ENCODE data around the gene SDR9C7. TPM values are rescaled to one million over a fixed set of nuclear protein-coding genes. Genes with fewer than 3 reads are reported as not detected.

The SDR9C7 gene
- total RNA-seq, 2 experiments from 2014 or later, result not detected

DNA sequence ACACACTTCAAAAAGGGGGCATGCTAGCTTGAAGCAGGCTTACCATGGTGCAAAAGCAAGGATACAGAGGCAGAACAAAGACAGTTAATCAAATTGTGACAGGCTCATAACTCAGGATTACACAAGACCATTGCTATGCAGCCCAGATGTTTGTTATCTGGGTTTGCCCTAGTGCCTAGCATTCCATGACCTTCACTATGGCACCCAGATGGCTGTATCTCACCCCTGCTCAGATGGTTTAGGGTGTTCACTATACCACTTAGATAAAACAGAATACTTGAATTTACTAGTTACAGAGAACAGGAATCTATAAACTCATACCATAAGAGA is 56.2 kb downstream of the SDR9C7 start:
- no peak overlapping the region for H3K4me3 Mint-ChIP-seq
- no peaks in the 10 kb centered on the region for H3K4me1 Mint-ChIP-seq (ENCODE audit: low read depth)
- no peak overlapping the region for H3K27ac Mint-ChIP-seq
- no peak for DNase-seq
- CTCF ChIA-PET, result no interaction called here
- peaks cover 2% of the 10 kb centered on the region for H3K27me3 Mint-ChIP-seq (ENCODE audit: low read depth)
- intact Hi-C loops (cut with micrococcal nuclease), result no loop called here
- no peaks in the 10 kb centered on the region for H3K9me3 Mint-ChIP-seq
- H3K36me3 Mint-ChIP-seq (ENCODE audit: low read depth), result no peaks in the 10 kb centered on the region

DNA sequence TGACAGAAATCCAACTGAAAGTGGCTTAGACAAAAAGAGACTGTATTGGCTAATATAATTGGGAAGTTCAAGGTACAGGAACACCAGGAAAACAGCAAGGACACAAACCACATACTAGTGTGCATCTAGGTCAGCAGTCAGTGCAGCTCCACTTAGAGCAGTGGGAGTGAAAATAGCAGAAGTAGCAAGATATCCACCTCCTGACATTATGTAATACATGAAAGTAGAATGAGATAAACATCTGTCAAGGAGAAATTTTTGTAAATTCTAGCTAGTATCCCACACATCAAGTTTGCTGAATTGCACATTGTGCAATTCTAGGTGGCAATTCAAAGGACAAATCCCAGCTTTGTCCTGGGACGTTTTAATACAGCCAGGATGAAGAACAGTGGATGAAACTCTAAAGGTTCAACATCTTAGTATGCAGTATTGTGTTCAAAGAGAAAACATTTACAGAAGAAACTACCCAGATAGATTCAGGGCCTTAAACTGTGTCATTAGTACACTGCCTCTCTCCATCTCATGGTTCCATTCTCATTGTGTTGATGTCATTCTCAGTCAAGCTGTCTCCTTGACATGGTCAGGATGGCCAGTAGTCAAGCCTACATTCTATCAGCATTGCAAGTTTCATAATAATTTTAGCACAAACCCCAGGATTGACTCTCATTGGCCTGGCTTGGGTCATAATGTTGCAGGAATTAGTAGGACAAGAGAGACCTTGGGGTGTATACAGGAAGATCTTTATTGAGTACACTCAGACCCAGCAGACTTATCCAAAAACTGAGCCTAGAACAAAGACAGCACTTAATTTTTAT is 56.8 kb downstream of the SDR9C7 start:
- H3K27me3 Mint-ChIP-seq (ENCODE audit: low read depth), result peaks cover 2% of the 10 kb centered on the region
- no peak overlapping the region for H3K27ac Mint-ChIP-seq

DNA sequence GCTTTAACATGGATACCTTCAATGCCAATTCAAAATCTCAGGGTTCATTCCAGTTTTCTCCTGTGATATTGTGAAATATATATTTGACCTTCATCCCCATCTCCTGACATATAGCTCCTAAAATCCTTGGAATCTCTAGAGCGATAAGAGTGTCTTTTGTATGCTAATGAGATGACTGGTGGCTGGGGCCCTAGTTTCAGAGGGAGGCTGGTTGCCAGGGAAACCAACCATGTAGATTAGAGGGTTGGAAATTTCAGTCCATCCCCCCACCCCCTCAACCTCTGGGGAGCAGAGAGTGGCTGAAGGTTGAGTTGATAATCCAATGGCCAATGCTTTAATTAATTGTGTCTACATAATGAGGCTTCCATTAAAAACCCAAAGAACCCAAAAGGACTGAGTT is 59.4 kb downstream of the SDR9C7 start:
- Mint-ChIP-seq H3K4me3 (no peak overlapping the region), H3K36me3 (ENCODE audit: low read depth) (no peaks in the 10 kb centered on the region)
- no peak for DNase-seq

More for the DNA sequence above, 56.8 kb downstream of the SDR9C7 start:
- H3K4me1 Mint-ChIP-seq (ENCODE audit: low read depth), result no peaks in the 10 kb centered on the region
- no peak overlapping the region for H3K4me3 Mint-ChIP-seq
- intact Hi-C loops (cut with micrococcal nuclease), result no loop called here
- no peak for DNase-seq
- no peaks in the 10 kb centered on the region for H3K36me3 Mint-ChIP-seq (ENCODE audit: low read depth)
- CTCF ChIA-PET, result no interaction called here
- H3K9me3 Mint-ChIP-seq, result no peaks in the 10 kb centered on the region

DNA sequence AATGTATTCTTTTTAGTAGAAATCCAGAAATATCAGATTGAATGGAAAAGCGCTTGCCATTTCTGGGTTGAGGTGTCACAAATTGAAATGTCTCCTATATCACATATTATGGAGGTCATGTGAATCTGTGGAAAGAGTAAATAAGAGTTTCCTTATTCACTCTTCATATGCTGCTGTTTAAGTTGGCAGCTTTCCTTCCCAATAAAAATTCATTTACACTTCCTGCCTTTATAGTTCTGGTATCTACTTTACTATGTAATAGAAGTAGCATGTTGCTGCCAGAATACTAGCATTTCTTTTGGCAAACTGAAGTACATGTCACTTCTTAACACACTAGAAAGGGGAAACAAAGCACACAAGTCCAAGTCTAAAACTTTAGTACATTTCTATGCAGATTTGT is 60.8 kb downstream of the SDR9C7 start:
- H3K27me3 Mint-ChIP-seq (ENCODE audit: low read depth), result peaks cover 2% of the 10 kb centered on the region
- CTCF ChIA-PET, result no interaction called here
- H3K4me3 Mint-ChIP-seq, result no peak overlapping the region
- no peak overlapping the region for H3K27ac Mint-ChIP-seq
- DNase-seq, result no peak
- intact Hi-C loops (cut with micrococcal nuclease), result no loop called here
- no peaks in the 10 kb centered on the region for H3K36me3 Mint-ChIP-seq (ENCODE audit: low read depth)
- no peaks in the 10 kb centered on the region for H3K4me1 Mint-ChIP-seq (ENCODE audit: low read depth)
- H3K9me3 Mint-ChIP-seq, result no peaks in the 10 kb centered on the region

More for the DNA sequence above, 59.4 kb downstream of the SDR9C7 start:
- Mint-ChIP-seq H3K27me3 (ENCODE audit: low read depth) (peaks cover 2% of the 10 kb centered on the region), H3K9me3 (no peaks in the 10 kb centered on the region), H3K27ac (no peak overlapping the region), H3K4me1 (ENCODE audit: low read depth) (no peaks in the 10 kb centered on the region)
- intact Hi-C loops (cut with micrococcal nuclease), result no loop called here
- CTCF ChIA-PET, result no interaction called here

Other genes starting within 250 kb of the SDR9C7 start
- gene PTGES3, start 246.1 kb downstream of the SDR9C7 start, total RNA-seq, result 100 to 1,000 TPM; 289 to 293 TPM
- gene NACA, start 209.1 kb downstream of the SDR9C7 start, total RNA-seq, result 1,000 to 10,000 TPM; 1,279 to 1,321 TPM
- 10 to 100 TPM; 74.9 to 75.0 TPM for gene PRIM1, start 182.1 kb downstream of the SDR9C7 start, total RNA-seq
- 1 to 10 TPM; 3.5 to 3.7 TPM for gene HSD17B6, start 171.1 kb downstream of the SDR9C7 start, total RNA-seq
- gene RDH16, start 23.2 kb upstream of the SDR9C7 start, total RNA-seq, result under 1 TPM; 0.54 to 0.69 TPM
- 1 to 10 TPM; 5.1 to 5.5 TPM for gene ZBTB39, start 72.1 kb upstream of the SDR9C7 start, total RNA-seq
- gene TAC3, start 82.1 kb upstream of the SDR9C7 start, total RNA-seq, result under 1 TPM in 1 of 2 experiments, not detected in 1; 0.48 TPM
- gene MYO1A, start 115.7 kb upstream of the SDR9C7 start, total RNA-seq, result 1 to 10 TPM; 1.4 to 1.5 TPM
- 10 to 100 TPM; 71.3 to 72.2 TPM for gene NEMP1, start 144.4 kb upstream of the SDR9C7 start, total RNA-seq
- gene NAB2, start 154.7 kb upstream of the SDR9C7 start, total RNA-seq, result 10 to 100 TPM; 18.4 to 19.1 TPM
- gene STAT6, start 177.0 kb upstream of the SDR9C7 start, total RNA-seq, result 100 to 1,000 TPM; 188 to 193 TPM
- gene LRP1, start 194.1 kb upstream of the SDR9C7 start, total RNA-seq, result 1 to 10 TPM; 1.0 to 1.5 TPM
- gene LRP1-AS, start 213.2 kb upstream of the SDR9C7 start, total RNA-seq, result not detected